Mesodermal cell (in vitro differentiated cells): ENCODE results near the gene OTOP2.
A peak's percentile ranks its signal among the peaks of the same experiment; 100 is the strongest.
"Not testable (repeated sequence)": the region's sequence is repeated elsewhere in the genome, so short reads cannot be mapped to it uniquely, and the experiment has no call there.

Source experiments
- H3K27ac ChIP-seq: 2 replicates; pipeline ENCODE4 v1.7.0; 2013; ENCODE audit warnings: mild to moderate bottlenecking, low read depth, low read length, moderate library complexity; ENCODE audit not compliant: severe bottlenecking
- H3K36me3 ChIP-seq: 2 replicates; pipeline ENCODE4 v1.7.1; 2013; ENCODE audit warnings: mild to moderate bottlenecking, low read length, moderate library complexity; ENCODE audit not compliant: control insufficient read depth, insufficient read depth
- H3K4me1 ChIP-seq: one replicate; pipeline ENCODE4 v1.7.1; 2013; ENCODE audit warnings: mild to moderate bottlenecking, low read length; ENCODE audit not compliant: insufficient read depth, control insufficient read depth, poor library complexity, severe bottlenecking
- H3K4me3 ChIP-seq: 2 replicates; pipeline ENCODE4 v1.7.0; 2013; ENCODE audit warnings: low read length, control low read depth, mild to moderate bottlenecking; ENCODE audit not compliant: insufficient read depth, poor library complexity, severe bottlenecking; ENCODE audit errors: extremely low read depth
- H3K9me3 ChIP-seq: 2 replicates; pipeline ENCODE4 v1.7.1; 2013; ENCODE audit warnings: mild to moderate bottlenecking, low read length, moderate library complexity; ENCODE audit not compliant: control insufficient read depth
- WGBS, 2 experiments: methylation state at CpG; one replicate each; pipeline ENCODE4 v1.1.5; 2013; ENCODE audit warnings: missing lambda C conversion rate in 2 of 2; ENCODE audit not compliant: insufficient coverage in 2 of 2; 5-methylcytosine and 5-hydroxymethylcytosine counted together

Gene OTOP2

DNA sequence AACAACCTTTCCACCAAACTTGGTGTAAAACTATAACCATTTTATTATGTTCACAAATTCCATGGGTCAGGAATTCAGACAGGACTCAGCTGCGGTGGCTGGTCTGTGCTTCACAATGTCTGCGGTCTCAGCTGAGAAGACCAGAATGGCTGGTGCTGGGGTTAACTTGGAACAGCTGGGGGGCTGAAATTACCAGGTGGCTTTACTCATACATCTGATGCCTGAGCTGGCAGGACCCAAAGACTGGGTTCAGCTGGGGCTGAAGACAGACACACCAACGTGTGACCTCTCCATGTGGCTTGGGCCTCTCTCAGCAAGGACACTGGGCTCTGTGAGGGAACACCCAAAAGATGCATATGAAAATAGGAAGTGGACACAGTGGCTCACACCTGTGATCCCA, 54.2 kb downstream of the OTOP2 start:
- 78% methylated on average over 3 of the region's 3 CpGs; no CpG with 5 or more reads in 1 of the 2 experiments for WGBS, 2 experiments
- H3K4me1 ChIP-seq: peaks cover 7% of the 10 kb centered on the region
- no peak overlapping the region for H3K27ac ChIP-seq

DNA sequence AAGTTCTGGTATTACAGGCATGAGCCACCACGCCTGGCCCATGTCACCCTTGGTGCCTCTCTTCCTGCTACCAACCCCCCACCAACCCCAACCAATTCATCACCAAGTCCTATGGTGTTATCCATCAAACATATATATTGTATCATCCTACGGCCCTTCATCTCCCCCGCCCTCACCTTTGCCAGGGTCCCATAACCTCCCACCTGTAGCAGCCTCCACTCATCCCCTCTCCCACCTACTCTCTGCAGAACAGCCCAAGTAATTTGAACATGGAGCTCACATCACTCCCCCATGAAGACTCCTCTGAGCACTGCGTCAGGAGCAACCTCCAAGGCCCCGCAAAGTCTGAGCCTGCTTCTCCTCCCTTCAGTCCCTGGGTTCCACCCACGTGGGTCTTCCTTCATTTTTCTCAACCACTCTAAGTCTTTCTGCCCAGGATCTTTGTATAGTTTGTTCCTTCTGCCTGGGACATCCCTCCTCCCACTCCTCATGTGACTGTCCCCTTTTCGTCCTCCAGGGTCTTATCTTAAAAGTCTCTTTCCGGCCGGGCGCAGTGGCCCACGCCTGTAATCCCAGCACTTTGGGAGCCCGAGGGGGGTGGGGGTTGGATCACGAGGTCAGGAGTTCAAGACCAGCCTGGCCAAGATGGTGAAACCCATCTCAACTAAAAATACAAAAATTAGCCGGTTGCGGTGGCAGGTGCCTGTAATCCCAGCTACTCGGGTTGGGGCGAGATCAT, 55.5 kb downstream of the OTOP2 start:
- Histone ChIP-seq H3K36me3 (no peaks in the 10 kb centered on the region), H3K9me3 (no peaks in the 10 kb centered on the region), H3K27ac (no peak overlapping the region), H3K4me1 (peaks cover 7% of the 10 kb centered on the region), H3K4me3 (no peak overlapping the region)
- WGBS, 2 experiments: 82 to 88% methylated on average over 12 of the region's 17 CpGs

More for the DNA sequence above, 54.2 kb downstream of the OTOP2 start:
- Histone ChIP-seq H3K36me3 (no peaks in the 10 kb centered on the region), H3K9me3 (no peaks in the 10 kb centered on the region), H3K4me3 (no peak overlapping the region)

DNA sequence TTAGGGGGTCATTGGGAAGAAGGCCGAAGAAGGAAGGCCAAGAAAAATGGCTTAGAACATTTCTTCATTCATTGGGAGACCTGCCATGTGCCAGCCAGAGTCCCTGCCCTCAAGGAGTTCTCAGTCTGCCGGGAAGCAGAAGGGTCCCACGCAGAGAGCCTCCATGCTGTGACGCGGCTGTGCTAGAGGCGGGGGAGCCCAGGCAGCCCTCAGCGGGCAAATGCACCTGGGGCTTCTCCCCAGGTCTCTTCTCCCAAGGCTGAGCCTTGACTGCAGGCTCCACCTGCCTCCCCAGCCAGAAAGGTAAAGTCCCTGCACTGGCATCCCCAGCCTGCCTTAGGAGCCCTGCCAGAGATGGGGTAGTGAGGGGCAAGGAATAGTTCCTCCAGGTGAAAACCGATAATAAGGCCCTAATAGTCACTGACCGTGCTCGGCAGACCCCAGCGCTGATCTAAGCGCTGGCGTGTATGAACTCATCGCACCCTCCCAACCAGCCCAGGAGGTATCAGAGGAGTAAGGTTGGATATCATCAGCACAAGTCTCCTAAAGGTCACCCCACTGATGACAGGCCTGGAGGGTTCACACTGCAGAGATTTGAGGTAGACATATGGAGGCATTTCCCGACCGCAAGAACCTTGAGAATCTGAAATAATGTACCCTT, 57.4 kb downstream of the OTOP2 start:
- Histone ChIP-seq H3K4me1 (peaks cover 7% of the 10 kb centered on the region), H3K4me3 (peak overlapping the region; percentile 59), H3K27ac (peak overlapping the region; percentile 93), H3K9me3 (no peaks in the 10 kb centered on the region), H3K36me3 (no peaks in the 10 kb centered on the region)
- WGBS, 2 experiments: 84 to 87% methylated on average over 10 of the region's 16 CpGs

DNA sequence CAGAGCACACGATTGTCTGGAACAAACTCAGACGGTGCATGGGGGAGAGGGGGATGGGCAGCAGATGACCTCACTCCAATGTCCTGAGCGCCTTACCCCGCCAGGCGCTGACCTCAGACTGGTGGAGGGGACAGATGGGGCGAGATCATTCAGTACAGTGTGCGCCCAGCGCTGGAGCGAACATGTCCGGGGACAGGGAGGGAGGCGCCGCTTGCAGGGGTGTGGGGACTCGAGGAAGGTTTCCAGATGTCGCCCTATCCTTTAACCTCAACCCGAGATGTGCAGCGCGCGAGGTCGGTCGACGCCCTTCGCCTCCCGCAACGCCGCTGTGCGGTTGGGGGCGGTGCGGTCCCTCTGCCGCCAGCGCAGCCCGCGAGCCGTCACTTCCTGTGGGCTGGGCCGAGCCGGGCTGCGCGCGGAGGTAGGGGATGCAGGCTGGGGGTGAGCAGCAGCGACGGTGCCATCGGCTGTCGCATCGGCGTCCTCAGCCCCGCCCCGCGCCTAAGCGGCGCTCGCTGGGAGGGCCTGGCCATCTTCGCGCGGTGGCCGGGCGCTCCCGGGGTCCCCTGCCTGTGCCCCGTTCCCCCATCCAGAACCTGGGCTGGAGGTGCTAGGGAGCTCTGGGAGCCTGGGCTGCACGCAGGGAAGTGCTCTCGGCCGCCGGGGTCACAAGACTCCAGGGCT, 58.0 kb downstream of the OTOP2 start:
- Histone ChIP-seq H3K9me3 (no peaks in the 10 kb centered on the region), H3K4me1 (peaks cover 7% of the 10 kb centered on the region), H3K36me3 (no peaks in the 10 kb centered on the region), H3K27ac (peak overlapping the region; percentile 93), H3K4me3 (peak overlapping the region; percentile 59)
- WGBS, 2 experiments: 1% methylated on average over 26 to 57 of the region's 61 CpGs

DNA sequence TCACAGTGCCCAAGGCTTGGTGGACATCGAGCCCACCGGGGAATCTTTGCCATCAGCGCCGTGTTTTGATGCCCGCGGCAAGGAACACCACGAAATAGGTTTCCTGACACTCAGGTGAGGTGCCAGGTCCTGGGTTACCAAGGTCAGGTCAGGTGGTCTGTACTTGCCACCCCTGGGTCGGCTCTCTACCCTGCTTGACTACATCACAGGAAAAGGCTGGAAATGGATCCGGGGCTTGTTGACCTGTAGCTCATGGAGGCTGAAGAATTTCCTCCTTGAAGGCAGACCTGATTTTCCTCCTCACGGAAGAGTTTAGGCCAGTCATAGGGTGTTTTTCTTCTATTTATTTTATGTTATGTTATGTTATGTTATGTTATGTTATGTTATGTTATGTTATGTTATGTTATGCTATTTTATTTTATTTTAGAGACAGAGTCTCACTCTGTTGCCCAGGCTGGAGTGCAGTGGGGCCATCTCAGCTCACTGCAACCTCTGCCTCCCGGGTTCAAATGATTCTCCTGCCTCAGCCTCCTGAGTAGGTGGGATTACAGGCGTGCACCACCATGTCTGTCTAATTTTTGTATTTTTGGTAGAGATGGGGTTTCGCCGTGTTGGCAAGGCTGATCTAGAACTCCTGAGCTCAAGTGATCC, 58.7 kb downstream of the OTOP2 start:
- not testable (repeated sequence) for H3K36me3 ChIP-seq, H3K9me3 ChIP-seq, H3K4me1 ChIP-seq
- Histone ChIP-seq H3K4me3 (peak overlapping the region; percentile 59), H3K27ac (peak overlapping the region; percentile 93)
- 11 to 19% methylated on average over 9 to 11 of the region's 14 CpGs for WGBS, 2 experiments
